Transverse colon (tissue), 4 donors: ENCODE results near the gene MAGI1. TPM values are rescaled to one million over a fixed set of nuclear protein-coding genes. Genes with fewer than 3 reads are reported as not detected.

Source experiments
- DNase-seq: peaks from one replicate; pipeline ENCODE4 v3.0.0-alpha.2; 2019
- H3K27ac ChIP-seq, 4 donors: fragments of 200-600 bp; sonication (generic); 2 replicates each; pipeline ENCODE4 v1.5.1; 2016 to 2018; ENCODE audit warnings: inconsistent platforms in 4 of 4
- H3K27me3 ChIP-seq: fragments of 200-600 bp; sonication (generic); 2 replicates; pipeline ENCODE4 v1.5.1; 2017; ENCODE audit warnings: inconsistent platforms
- H3K36me3 ChIP-seq, 4 donors: fragments of 200-600 bp; sonication (generic); 2 replicates each; pipeline ENCODE4 v1.5.1; 2017 to 2019; ENCODE audit warnings: inconsistent platforms in 4 of 4
- H3K4me1 ChIP-seq, 4 donors: fragments of 200-600 bp; sonication (generic); 2 replicates each; pipeline ENCODE4 v1.5.1; 2017 to 2020; ENCODE audit warnings: inconsistent platforms in 4 of 4
- H3K4me3 ChIP-seq, 4 donors: fragments of 200-600 bp; sonication (generic); 1 replicate in 1 of 4; 2 replicates in 3 of 4; pipeline versions ENCODE4 v1.5.1 to v1.6.1; 2017 to 2019; ENCODE audit warnings: inconsistent platforms in 4 of 4
- H3K9me3 ChIP-seq, 2 donors: fragments of 200-600 bp; sonication (generic); 2 replicates each; pipeline ENCODE4 v1.5.1; 2017 to 2019; ENCODE audit warnings: inconsistent platforms in 2 of 2
- EP300 ChIP-seq: sonication (generic); formaldehyde crosslinking; IDR thresholded peaks from one replicate; pipeline ENCODE4 v1.6.1; 2017; ENCODE audit warnings: antibody characterized with exemption, low read depth
- POLR2A ChIP-seq: fragments of 450-650 bp; IDR thresholded peaks from one replicate; pipeline ENCODE4 v1.6.1; 2016; ENCODE audit warnings: antibody characterized with exemption, mild to moderate bottlenecking, moderate library complexity
- POLR2AphosphoS5 ChIP-seq, 3 donors: sonication (generic); formaldehyde crosslinking; IDR thresholded peaks; one replicate each; pipeline ENCODE4 v1.6.1; 2016; ENCODE audit warnings: antibody characterized with exemption in 3 of 3
- WGBS, 2 donors: methylation state at CpG; one replicate each; pipeline ENCODE4 v1.1.5; 2018; ENCODE audit warnings: low coverage in 1 of 2; 5-methylcytosine and 5-hydroxymethylcytosine counted together
- in situ Hi-C, 4 donors: fragments of 200-750 bp; cut with MboI; loops; one replicate each; pipeline versions ENCODE4 v1.15.0 to v1.15.1; 2017; ENCODE audit warnings: low sequenced_read_pairs in 3 of 4, low pct_ligation_motif_present in 1 of 4, low pct_unique_long_range_greater_than_20kb in 1 of 4
- intact Hi-C: fragments of 100-400 bp; cut with DNase I; formaldehyde crosslinking; loops from one replicate; pipeline ENCODE4 v1.15.1; 2023; ENCODE audit warnings: low total_unique reads
- total RNA-seq, 4 donors: library from RNA; depleted of rRNA; stranded (reverse); fragments of >200 nt; gene quantifications; one replicate each; pipeline ENCODE4 v1.1.0, GENCODE V29; 2016
- TF ChIP-seq, protein P1 (sequence below), 5 experiments: fragments of 200-600 bp in 3 of 5; fragments of 450-650 bp in 2 of 5; sonication (generic) in 3 of 5; IDR thresholded peaks; 1 replicate in 2 of 5; 2 replicates in 3 of 5; pipeline ENCODE4 v1.5.1; 2016 to 2017; ENCODE audit warnings: antibody characterized with exemption in 5 of 5, inconsistent platforms in 3 of 5, mild to moderate bottlenecking in 2 of 5, moderate library complexity in 1 of 5

MAGI1 gene
- total RNA-seq, 4 donors from 2014 or later, result 50.8 to 190 (median 67.4) TPM

DNA sequence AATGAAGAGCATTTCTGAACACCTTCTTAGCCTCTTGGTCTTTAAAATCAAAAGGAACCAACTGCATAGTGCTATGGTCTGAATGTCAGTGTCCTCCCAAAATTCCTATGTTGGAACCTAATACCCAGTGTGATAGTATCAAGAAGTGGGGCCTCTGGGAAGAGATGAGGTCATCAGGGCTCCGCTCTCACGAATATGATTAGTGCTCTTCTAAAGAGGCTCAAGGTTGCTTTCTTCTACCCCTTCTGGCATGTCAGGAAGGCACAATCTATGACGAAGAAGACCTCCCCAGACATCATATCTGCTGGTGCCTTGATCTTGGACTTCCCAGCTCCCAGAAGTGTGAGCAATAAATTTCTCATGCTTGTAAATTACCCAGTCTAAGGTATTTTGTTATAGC is 209.5 kb downstream of the MAGI1 start:
- TF ChIP-seq, protein P1, sequence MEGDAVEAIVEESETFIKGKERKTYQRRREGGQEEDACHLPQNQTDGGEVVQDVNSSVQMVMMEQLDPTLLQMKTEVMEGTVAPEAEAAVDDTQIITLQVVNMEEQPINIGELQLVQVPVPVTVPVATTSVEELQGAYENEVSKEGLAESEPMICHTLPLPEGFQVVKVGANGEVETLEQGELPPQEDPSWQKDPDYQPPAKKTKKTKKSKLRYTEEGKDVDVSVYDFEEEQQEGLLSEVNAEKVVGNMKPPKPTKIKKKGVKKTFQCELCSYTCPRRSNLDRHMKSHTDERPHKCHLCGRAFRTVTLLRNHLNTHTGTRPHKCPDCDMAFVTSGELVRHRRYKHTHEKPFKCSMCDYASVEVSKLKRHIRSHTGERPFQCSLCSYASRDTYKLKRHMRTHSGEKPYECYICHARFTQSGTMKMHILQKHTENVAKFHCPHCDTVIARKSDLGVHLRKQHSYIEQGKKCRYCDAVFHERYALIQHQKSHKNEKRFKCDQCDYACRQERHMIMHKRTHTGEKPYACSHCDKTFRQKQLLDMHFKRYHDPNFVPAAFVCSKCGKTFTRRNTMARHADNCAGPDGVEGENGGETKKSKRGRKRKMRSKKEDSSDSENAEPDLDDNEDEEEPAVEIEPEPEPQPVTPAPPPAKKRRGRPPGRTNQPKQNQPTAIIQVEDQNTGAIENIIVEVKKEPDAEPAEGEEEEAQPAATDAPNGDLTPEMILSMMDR (IDR thresholded peaks at IDR 0.05), result no peak
- TF ChIP-seq EP300 (no peak), POLR2AphosphoS5 (IDR thresholded peaks at IDR 0.05) (no peak), POLR2A (no peak)
- WGBS, 2 donors, result 80 to 85% methylated on average over 1 to 3 of the region's 3 CpGs
- Histone ChIP-seq H3K27ac (no peak overlapping the region), H3K27me3 (no peaks in the 10 kb centered on the region), H3K4me1 (no peaks in the 10 kb centered on the region), H3K9me3 (no peaks in the 10 kb centered on the region), H3K36me3 (no peaks in the 10 kb centered on the region), H3K4me3 (no peak overlapping the region)
- intact Hi-C loops, result no loop called here
- DNase-seq, result no peak
- in situ Hi-C loops, result no loop called here

DNA sequence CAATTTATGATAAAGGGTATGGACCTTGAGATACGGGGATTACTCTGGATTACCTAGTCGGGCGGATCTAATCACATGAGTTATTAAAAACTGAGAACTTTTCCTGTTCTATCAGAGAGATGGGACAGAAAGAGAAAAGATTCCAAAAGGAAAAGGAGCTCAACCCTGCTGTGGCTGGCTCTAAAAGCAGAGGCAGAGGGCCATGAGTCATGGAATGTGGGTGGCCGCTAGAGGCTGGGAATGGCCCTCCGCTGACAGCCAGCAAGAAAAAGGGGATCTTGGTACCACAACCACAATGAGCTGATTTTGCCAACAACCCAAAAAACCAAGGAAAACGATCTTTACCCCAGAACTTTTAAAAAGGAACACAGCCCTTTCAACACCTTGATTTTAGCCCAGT is 210.0 kb downstream of the MAGI1 start:
- 76 to 100% methylated on average over 3 to 6 of the region's 6 CpGs for WGBS, 2 donors
- H3K4me1 ChIP-seq, result no peaks in the 10 kb centered on the region
- in situ Hi-C loops, result no loop called here
- intact Hi-C loops, result no loop called here
- H3K9me3 ChIP-seq, result no peaks in the 10 kb centered on the region
- no peak overlapping the region for H3K4me3 ChIP-seq
- H3K36me3 ChIP-seq, result no peaks in the 10 kb centered on the region
- no peaks in the 10 kb centered on the region for H3K27me3 ChIP-seq
- no peak overlapping the region for H3K27ac ChIP-seq
- TF ChIP-seq EP300, result no peak
- no peak for TF ChIP-seq POLR2AphosphoS5 (IDR thresholded peaks at IDR 0.05)
- TF ChIP-seq, protein P1 (IDR thresholded peaks at IDR 0.05), result no peak
- no peak for TF ChIP-seq POLR2A
- DNase-seq, result no peak

DNA sequence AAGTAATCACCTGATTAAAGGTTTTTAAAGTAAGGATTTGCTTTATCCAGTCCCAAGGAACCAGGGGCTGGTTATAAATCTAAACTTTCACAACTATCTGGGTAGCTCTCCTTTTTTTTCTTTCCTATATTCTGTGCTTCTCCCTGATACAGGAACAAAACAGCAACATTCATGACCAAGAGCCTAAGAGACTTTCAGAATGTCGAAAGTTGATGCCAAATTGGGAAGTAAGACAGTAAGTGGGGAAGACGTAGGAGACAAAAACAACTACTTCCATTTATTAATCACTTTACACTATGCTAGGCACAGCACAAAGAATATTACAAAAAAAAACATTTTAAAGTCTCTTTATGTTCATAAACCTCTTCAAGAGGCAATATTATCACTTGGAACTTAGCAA is 211.6 kb downstream of the MAGI1 start:
- Histone ChIP-seq H3K4me3 (no peak overlapping the region), H3K9me3 (no peaks in the 10 kb centered on the region), H3K4me1 (no peaks in the 10 kb centered on the region), H3K27ac (no peak overlapping the region), H3K27me3 (no peaks in the 10 kb centered on the region), H3K36me3 (no peaks in the 10 kb centered on the region)
- intact Hi-C loops (no loop called here), in situ Hi-C loops (no loop called here)
- TF ChIP-seq EP300, result no peak
- 60 to 83% methylated on average over 2 of the region's 2 CpGs for WGBS, 2 donors
- DNase-seq, result no peak

DNA sequence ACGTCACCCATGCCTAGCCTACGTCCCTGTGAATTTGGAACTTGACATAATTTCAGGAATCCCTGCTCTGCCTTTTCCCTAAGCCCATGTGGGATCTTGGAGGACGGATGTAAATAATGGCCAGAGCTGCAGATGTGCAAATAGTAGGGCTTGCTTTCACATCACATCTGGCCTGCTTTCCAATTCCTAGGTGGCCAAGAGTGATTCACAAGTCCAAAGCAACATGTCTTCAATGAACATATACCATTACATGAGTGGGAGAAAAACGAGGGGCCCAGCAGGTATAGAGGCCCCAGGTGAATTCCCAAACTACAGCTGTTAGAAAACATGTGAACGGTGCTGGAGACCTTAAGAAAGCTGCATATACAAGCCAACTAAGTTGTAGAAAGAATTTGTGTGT is 214.6 kb downstream of the MAGI1 start:
- H3K4me1 ChIP-seq, result no peaks in the 10 kb centered on the region
- DNase-seq, result no peak
- intact Hi-C loops, result no loop called here
- H3K27me3 ChIP-seq, result no peaks in the 10 kb centered on the region
- no peak overlapping the region for H3K27ac ChIP-seq
- H3K4me3 ChIP-seq, result no peak overlapping the region
- in situ Hi-C loops, result no loop called here
- 53 to 54% methylated on average over 3 to 5 of the region's 5 CpGs for WGBS, 2 donors
- H3K36me3 ChIP-seq, result no peaks in the 10 kb centered on the region
- no peak for TF ChIP-seq POLR2AphosphoS5 (IDR thresholded peaks at IDR 0.05)
- TF ChIP-seq, protein P1 (IDR thresholded peaks at IDR 0.05), result no peak
- TF ChIP-seq POLR2A, result no peak
- TF ChIP-seq EP300, result no peak
- H3K9me3 ChIP-seq, result no peaks in the 10 kb centered on the region

DNA sequence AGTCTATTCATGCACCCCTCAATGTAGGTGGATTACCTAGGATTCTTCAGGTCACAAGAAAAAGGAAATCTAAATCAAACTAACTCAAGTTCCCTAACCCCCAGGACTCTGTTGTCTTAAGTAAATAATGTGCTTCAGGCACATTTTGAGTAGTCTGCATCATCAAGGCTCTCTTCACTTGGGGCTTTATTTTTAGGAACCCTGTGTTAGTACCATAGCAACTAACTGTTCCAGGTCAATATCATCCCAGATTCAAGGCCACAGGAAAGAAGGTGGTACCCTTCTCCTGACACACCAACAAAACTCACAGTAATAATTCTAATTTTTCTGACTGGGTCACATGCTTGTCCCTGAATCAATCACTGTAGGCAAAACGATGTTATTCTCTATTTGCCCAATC is 218.1 kb downstream of the MAGI1 start:
- Histone ChIP-seq H3K36me3 (no peaks in the 10 kb centered on the region), H3K9me3 (no peaks in the 10 kb centered on the region), H3K27me3 (no peaks in the 10 kb centered on the region), H3K27ac (no peak overlapping the region), H3K4me1 (no peaks in the 10 kb centered on the region), H3K4me3 (no peak overlapping the region)
- DNase-seq, result no peak
- in situ Hi-C loops, result no loop called here
- intact Hi-C loops, result no loop called here
- WGBS, 2 donors, result 64 to 67% methylated on average over 1 of the region's 1 CpG
- TF ChIP-seq POLR2A (no peak), EP300 (no peak), POLR2AphosphoS5 (IDR thresholded peaks at IDR 0.05) (no peak)
- TF ChIP-seq, protein P1 (IDR thresholded peaks at IDR 0.05), result no peak
